Spleen (tissue), 11 donors: ENCODE data around the gene TNFAIP3. TPM values are rescaled to one million over a fixed set of nuclear protein-coding genes. Genes with fewer than 3 reads are reported as not detected.
A peak's percentile ranks its signal among the peaks of the same experiment; 100 is the strongest.

Source experiments
- DNase-seq: peaks from one replicate; pipeline ENCODE4 v3.0.0-alpha.2; 2020
- H3K27ac ChIP-seq, 8 donors: fragments of 200-600 bp; sonication (generic) in 7 of 8; 1 replicate in 4 of 8; 2 replicates in 4 of 8; pipeline versions ENCODE4 v1.5.0 to v1.8.0; 2016 to 2021; ENCODE audit warnings: inconsistent platforms in 4 of 8, mild to moderate bottlenecking in 4 of 8, moderate library complexity in 1 of 8
- H3K27me3 ChIP-seq, 7 donors: fragments of 200-600 bp; sonication (generic) in 6 of 7; replicated peaks in 1 of 7; 1 replicate in 4 of 7; 2 replicates in 3 of 7; pipeline versions ENCODE4 v1.5.0 to v1.8.0; 2016 to 2021; ENCODE audit warnings: inconsistent platforms in 3 of 7, mild to moderate bottlenecking in 1 of 7
- H3K36me3 ChIP-seq, 6 donors: fragments of 200-600 bp; sonication (generic) in 5 of 6; 1 replicate in 4 of 6; 2 replicates in 2 of 6; pipeline versions ENCODE4 v1.5.0 to v1.8.0; 2016 to 2021; ENCODE audit warnings: inconsistent platforms in 2 of 6
- H3K4me1 ChIP-seq, 6 donors: fragments of 200-600 bp; sonication (generic) in 5 of 6; 1 replicate in 3 of 6; 2 replicates in 3 of 6; pipeline versions ENCODE4 v1.5.0 to v1.8.0; 2016 to 2021; ENCODE audit warnings: inconsistent platforms in 3 of 6
- H3K4me3 ChIP-seq, 8 donors: fragments of 200-600 bp; sonication (generic) in 7 of 8; 1 replicate in 4 of 8; 2 replicates in 4 of 8; pipeline versions ENCODE4 v1.5.0 to v1.8.0; 2016 to 2021; ENCODE audit warnings: inconsistent platforms in 4 of 8, mild to moderate bottlenecking in 4 of 8, moderate library complexity in 2 of 8
- H3K9me3 ChIP-seq, 8 donors: fragments of 200-600 bp; sonication (generic) in 7 of 8; 1 replicate in 4 of 8; 2 replicates in 4 of 8; pipeline versions ENCODE4 v1.5.0 to v1.8.0; 2016 to 2021; ENCODE audit warnings: inconsistent platforms in 4 of 8
- CTCF ChIP-seq, 11 experiments: fragments of 200-600 bp in 7 of 11; fragments of 450-650 bp in 4 of 11; sonication (generic) in 4 of 11; IDR thresholded peaks in 8 of 11; conservative IDR thresholded peaks in 3 of 11; 1 replicate in 7 of 11; 2 replicates in 4 of 11; pipeline versions ENCODE4 v1.4.0 to v1.8.0; 2016 to 2021; ENCODE audit warnings: antibody characterized with exemption in 11 of 11, inconsistent platforms in 4 of 11, mild to moderate bottlenecking in 1 of 11
- POLR2A ChIP-seq, 3 donors: fragments of 450-650 bp; IDR thresholded peaks; one replicate each; pipeline ENCODE4 v1.5.1; 2017; ENCODE audit warnings: antibody characterized with exemption in 3 of 3, mild to moderate bottlenecking in 1 of 3
- POLR2AphosphoS5 ChIP-seq, 3 donors: sonication (generic); formaldehyde crosslinking; IDR thresholded peaks; one replicate each; pipeline ENCODE4 v1.5.1; 2017; ENCODE audit warnings: antibody characterized with exemption in 3 of 3
- WGBS, 5 donors: extraction: QIAGEN DNeasy Blood & Tissue Kit in 3 of 5; methylation state at CpG; one replicate each; pipeline versions ENCODE4 v1.1.5 to v1.1.7; 2013 to 2018; 5-methylcytosine and 5-hydroxymethylcytosine counted together
- intact Hi-C: fragments of 100-400 bp; cut with DNase I; formaldehyde crosslinking; loops from one replicate; pipeline ENCODE4 v1.15.0; 2023; ENCODE audit warnings: low total_unique reads
- polyA plus RNA-seq, 3 donors: library from polyadenylated mRNA; stranded (reverse); fragments of 200-250 nt; gene quantifications; one replicate each; pipeline ENCODE4 v1.2.1, GENCODE V29; 2013
- total RNA-seq, 7 donors: library from RNA; depleted of rRNA in 3 of 7; stranded (reverse); fragments of >200 nt in 3 of 7; fragmentation: NEBNext Ultra II Directional in 4 of 7; extraction: Animal tissue kit (Norgen Biotek cat#: 25700) in 4 of 7; gene quantifications; one replicate each; pipeline versions ENCODE4 v1.1.0 to v1.2.1, GENCODE V29; 2016 to 2021
- donor health status: healthy with polysubstance abuse.
- donor health status: DM: no; HTN: no; CAD: no; lungs with moderate emphysema.
- donor health status: DM: no; HTN: no; CAD: no.
- donor health status: Bipolar disorder and iron deficiency.
- donor health status: healthy.
- donor health status: DM: no; HTN: no; CAD: no.
- donor health status: DM: yes; HTN: yes; CAD: no.

The TNFAIP3 gene
- total and polyA plus RNA-seq, 10 donors = 23.2 to 133 (median 51.7) TPM

- H3K9me3 ChIP-seq = peaks cover 0 to 14% (median 11%) of the 10 kb centered on the region in 8 donors
- no peak for DNase-seq
- peaks cover 0 to 35% (median 6%) of the 10 kb centered on the region in 6 donors for H3K4me1 ChIP-seq
- no peaks in the 10 kb centered on the region for H3K36me3 ChIP-seq
- H3K4me3 ChIP-seq = no peak overlapping the region
- 91 to 98% (median 93%) methylated on average over 6 of the region's 6 CpGs for WGBS, 5 donors
- H3K27me3 ChIP-seq = no peaks in the 10 kb centered on the region
- no peak overlapping the region for H3K27ac ChIP-seq
- TF ChIP-seq POLR2A (IDR thresholded peaks at IDR 0.05) (no peak), CTCF (IDR thresholded peaks at IDR 0.05 in 8 of 11, conservative IDR thresholded peaks at IDR 0.05 in 3 of 11) (no peak), POLR2AphosphoS5 (IDR thresholded peaks at IDR 0.05) (no peak)
- intact Hi-C loops = no loop called here
These were observed 21.6 kb upstream of the TNFAIP3 start for GRCh38 chr6:137845460-137845859.

GRCh38 chr6:137846274-137846673 is 20.8 kb upstream of the TNFAIP3 start:
- Histone ChIP-seq H3K9me3 (peaks cover 0 to 6% (median 2%) of the 10 kb centered on the region in 8 donors), H3K4me3 (no peak overlapping the region), H3K27ac (peak overlapping the region in 6 of 8 donors; percentile 44 to 81 (median 78)), H3K27me3 (no peaks in the 10 kb centered on the region), H3K36me3 (no peaks in the 10 kb centered on the region), H3K4me1 (peaks cover 0 to 35% (median 6%) of the 10 kb centered on the region in 6 donors)
- no peak for DNase-seq
- 80 to 94% (median 87%) methylated on average over 6 of the region's 6 CpGs for WGBS, 5 donors
- intact Hi-C loops = no loop called here
- no peak for TF ChIP-seq POLR2AphosphoS5 (IDR thresholded peaks at IDR 0.05)
- TF ChIP-seq POLR2A (IDR thresholded peaks at IDR 0.05) = no peak
- TF ChIP-seq CTCF (IDR thresholded peaks at IDR 0.05 in 8 of 11, conservative IDR thresholded peaks at IDR 0.05 in 3 of 11) = no peak

DNA sequence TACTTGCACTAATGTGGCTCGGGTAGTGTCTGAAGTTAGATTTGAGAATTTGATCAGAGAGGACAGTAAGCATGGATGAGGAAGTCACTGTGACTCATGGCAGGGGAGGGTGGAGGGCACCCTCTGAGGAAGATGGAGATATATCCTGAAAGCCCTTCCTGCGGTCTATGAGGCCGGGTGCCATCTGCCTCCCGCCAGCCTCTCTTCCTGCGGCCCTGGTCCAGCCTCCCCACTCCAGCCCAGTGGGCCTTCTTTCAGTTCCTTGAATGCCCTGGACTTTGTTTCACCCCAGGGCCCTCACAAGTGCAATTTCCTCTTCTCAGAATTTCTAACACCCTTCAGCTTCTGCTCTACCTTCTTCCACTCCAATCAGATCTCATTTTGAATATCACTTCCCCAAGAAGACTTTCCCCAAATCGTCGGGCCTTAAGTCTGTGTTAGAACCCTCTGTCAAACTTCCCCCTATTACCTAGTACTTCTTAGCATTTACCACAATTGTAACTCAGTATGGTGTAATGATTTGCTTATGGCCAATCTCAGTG is 20.2 kb upstream of the TNFAIP3 start:
- no peak overlapping the region for H3K4me3 ChIP-seq
- 25 to 54% (median 46%) methylated on average over 7 of the region's 7 CpGs for WGBS, 5 donors
- DNase-seq = peak; percentile 85
- intact Hi-C loops = no loop called here
- peak overlapping the region in 6 of 8 donors; percentile 44 to 81 (median 78) for H3K27ac ChIP-seq
- H3K9me3 ChIP-seq = peaks cover 0 to under 1% (median 0%) of the 10 kb centered on the region in 8 donors
- no peaks in the 10 kb centered on the region for H3K36me3 ChIP-seq
- no peaks in the 10 kb centered on the region for H3K27me3 ChIP-seq
- H3K4me1 ChIP-seq = peaks cover 0 to 35% (median 6%) of the 10 kb centered on the region in 6 donors
- TF ChIP-seq POLR2AphosphoS5 (IDR thresholded peaks at IDR 0.05) = peak in 2 of 3 donors; percentile 43 to 66
- no peak for TF ChIP-seq CTCF (IDR thresholded peaks at IDR 0.05 in 8 of 11, conservative IDR thresholded peaks at IDR 0.05 in 3 of 11)

- Histone ChIP-seq H3K4me1 (peaks cover 0 to 35% (median 6%) of the 10 kb centered on the region in 6 donors), H3K9me3 (no peaks in the 10 kb centered on the region), H3K27me3 (no peaks in the 10 kb centered on the region), H3K4me3 (no peak overlapping the region), H3K27ac (peak overlapping the region in 5 of 8 donors; percentile 45 to 81 (median 79)), H3K36me3 (no peaks in the 10 kb centered on the region)
- TF ChIP-seq POLR2AphosphoS5 (IDR thresholded peaks at IDR 0.05) (no peak), POLR2A (IDR thresholded peaks at IDR 0.05) (no peak), CTCF (IDR thresholded peaks at IDR 0.05 in 8 of 11, conservative IDR thresholded peaks at IDR 0.05 in 3 of 11) (no peak)
- intact Hi-C loops = no loop called here
- no peak for DNase-seq
- WGBS, 5 donors = 86 to 91% (median 86%) methylated on average over 5 of the region's 5 CpGs
These were observed 19.3 kb upstream of the TNFAIP3 start for GRCh38 chr6:137847748-137848147.
